NCI-H2029 treated with DMSO at 0.1 percent for 48 hours (cell line): Measurements from ENCODE around the gene NRG2.

ENCODE experiments used
- DNase-seq: peaks from one replicate; lab custom pipeline; 2025; lab: John Stamatoyannopoulos, UW

Gene NRG2

DNA sequence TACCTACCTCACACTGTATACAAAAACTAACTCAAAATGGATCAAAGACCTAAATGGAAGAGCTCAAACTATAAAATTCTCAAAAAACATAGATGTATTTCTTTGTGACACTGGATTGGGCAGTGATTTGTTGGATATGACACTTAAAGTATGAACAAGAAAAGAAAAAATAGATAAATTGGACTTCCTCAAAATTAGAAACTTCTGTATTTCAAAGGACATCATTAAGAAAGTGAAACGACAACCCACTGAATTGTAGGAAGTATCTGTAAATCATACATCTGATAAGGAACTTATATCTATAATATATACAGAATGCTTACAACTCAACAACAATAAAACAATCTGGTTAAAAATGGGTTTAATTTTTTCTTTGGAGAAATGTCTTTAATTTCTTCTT, 96.7 kb downstream of the NRG2 start:
- no peak for DNase-seq

DNA sequence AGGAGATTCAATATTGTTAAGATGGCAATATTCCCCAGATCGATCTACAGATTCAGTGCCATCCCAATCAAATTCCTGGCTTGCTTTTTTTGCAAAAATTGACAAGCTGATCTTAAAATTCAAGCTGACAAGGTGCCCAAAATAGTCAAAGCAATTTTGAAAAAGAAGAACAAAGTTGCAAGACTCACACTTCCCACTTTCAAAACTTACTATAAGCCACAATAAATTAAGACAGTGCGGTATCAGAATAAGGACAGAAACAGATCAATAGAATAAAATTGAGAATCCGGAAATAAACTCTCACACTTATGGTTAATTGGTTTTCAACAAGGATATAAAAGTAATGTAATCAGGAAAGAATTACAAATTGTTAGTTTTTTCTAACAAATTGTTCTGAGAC, 97.1 kb downstream of the NRG2 start:
- no peak for DNase-seq

DNA sequence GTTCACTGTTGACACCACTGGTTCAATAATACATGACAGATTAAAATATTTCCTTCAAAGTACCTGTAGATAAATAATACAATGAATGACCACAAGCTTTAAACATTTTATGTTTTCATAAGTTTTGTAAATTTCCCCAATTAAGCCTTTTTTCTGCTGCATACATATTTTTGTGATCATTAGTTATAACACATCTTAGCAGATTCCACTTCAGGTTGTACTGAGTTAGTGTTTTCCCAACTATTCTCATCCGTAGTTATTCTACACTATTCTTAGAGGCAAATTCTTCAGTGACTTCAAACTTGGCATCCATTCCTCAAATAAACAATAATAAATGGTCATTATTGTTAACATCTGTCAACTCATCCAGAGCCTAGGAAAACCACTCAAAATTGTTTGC, 100.9 kb downstream of the NRG2 start:
- DNase-seq = no peak

DNA sequence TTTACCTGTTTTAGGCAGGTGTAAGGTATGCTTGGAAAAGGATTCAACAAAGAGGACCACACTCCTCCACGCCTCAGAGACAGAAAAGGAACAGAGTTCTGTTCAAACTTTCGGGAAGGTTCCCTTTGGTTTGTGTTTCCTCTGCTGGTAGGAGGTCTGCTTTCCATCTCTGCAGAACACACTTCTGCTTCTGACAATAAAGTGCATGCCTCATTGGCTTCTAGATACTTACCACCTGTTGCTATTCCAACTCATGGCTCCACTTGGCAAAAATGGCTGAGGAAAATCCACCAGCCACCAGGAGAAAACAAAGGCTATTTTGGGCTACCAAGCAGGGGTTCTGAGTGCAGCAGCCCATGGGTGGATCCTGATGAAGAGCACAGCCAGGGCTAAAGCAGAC, 112.7 kb downstream of the NRG2 start:
- no peak for DNase-seq

DNA sequence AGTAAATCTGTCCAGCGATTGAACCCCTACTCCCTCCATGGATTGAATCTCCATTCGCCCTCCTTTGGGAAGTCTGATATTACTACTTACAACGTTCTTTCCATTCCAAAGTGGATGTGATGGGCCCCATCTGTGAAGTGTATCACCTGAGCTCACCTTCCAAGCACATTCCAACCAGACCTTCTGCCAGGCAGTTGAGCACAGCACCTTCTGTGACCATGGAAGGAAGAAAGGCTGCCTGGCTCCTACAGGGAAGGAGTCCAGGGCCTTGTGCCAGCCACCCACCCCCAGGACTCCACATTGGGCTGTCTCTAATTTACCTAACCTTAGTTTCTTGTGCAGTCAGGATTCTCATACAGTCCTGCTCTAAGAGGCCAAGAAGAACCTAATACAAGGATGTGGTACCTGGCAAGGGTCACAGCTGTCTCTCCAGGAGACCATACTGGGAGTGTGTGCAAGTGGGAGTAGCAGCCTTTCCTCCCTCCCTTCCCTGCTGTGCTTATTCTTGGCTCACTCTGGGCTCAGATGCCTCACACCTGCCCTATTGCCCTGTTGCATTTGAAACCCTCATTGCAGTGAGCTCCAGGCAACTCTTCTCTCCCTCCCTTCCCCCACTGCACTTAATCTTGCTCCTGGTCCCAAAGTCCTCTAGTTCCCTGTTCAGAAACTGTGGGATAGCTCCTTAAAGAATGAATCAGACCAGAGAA, 116.1 kb downstream of the NRG2 start:
- DNase-seq = no peak

DNA sequence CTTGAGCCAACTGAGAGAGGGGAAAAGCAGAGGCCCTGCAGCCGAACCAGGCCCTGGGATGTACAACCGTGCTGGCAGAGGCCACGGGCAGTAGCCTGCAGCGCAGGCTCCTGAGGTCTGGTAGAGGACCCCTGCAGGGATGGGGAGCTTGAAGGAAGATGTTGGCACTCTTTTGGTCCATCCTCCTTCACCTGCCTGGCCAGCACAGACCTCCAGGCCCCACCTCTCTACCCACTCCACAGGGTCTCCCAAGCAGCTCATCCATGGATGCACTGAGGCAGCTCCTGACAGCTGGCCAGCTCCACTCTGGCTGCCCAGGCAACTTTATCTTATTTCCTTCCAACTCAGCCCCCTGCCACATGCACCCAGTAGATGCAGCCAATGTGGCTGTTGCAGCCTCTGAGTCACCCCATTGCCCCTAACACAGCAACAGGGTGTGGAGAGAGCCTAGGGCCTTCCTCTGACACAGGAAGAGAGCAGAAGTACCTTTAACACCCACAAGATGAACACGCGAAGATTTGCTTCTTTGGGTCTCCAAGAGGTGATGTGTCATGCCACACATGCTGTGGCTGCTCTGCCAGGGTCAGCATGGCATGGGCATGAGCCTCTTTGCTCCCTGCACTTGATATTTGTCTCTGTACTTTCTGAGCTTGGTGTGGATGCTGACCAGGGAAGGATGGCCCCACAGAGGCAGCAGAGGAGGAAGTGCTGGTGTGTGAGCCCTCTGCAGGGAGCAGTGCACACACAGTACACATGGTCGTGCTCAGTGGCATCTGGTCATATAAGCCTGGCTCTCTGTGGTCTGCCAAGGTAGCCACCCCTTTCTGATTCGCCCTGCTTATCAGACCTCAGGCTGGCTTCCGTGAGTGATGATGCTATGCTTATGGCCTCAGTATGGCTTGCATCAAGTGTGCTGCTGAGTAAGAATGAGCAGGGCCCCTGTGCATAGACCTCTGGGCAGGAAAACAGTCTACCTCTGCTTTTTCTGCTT, 117.2 kb downstream of the NRG2 start:
- no peak for DNase-seq

DNA sequence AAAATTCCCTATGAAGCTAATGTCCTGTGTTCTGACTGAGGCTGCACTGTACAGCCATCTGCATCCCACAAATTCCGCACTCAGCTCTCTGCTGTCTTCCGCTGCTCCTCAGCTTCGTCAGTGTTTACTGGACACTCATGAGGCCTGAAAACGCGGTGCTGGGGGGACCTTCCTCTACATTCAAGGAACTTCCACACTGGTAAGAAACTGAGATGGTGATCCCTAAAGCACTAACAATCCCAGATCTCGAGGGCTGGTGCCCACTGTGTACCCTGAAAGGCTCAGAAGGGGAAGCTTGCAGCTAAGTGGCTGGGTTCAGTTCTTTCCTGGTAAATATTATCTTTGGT, 117.9 kb downstream of the NRG2 start:
- no peak for DNase-seq

DNA sequence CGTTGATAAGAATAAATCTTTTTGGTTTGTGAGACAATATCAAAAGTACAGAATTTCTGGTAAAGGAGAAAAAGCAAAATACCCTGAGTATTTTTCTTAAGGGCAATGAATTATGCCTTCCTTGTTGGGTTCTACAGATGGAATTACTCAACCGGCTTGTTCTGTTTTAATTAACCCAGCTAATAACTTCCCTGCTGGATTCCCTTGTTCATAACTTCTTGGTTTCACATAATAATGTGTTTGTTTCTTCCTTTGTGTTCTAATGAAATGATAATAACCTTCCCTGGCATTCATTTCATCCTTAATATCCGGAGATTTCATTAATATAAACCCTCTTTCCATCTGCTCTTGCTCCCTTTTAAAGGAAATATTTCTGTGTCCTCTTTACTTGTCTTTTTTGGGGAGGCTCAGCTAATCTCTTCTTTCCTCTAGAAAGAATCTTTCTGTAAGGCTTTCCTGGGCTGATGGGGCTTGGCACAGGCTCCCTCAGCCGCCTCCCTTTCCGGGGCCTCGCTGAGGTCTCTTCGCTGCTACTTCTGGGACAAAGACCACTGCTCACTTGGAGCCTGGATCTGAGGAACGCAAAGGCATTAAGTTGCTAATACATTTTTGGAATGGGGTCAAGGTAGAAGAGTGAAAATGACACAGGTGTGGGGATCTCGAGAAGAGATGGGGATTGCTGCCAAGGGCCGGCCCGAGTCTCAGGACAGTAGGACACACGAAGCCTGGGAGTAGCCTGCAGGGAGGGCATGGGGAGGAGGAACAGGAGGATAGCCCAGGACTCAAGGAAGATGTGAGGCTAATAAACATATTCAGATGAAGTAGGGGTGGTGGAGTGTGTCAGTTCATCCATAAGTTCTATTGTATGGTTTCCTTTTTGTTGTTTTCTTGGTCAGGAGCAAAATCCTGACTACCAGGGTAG, 118.5 kb downstream of the NRG2 start:
- no peak for DNase-seq

DNA sequence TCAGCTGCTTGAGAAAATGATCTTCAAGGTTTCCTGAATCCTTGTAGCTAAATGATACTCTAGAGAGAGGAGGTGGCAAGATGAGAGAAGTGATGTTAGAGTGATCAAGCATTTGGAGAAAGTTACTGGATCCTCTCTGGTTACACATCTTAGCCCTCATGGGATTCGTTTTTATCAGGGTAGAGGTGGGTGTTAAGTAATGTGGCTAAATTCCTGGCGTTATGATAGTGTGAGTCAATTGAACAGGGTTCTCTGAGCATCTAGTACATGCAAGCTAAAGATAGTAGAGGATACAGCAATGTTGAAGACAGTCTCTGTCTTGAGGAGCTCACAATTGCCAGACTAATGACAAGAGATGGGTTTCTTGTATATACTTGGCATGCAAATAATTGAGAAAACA, 123.8 kb downstream of the NRG2 start:
- no peak for DNase-seq

DNA sequence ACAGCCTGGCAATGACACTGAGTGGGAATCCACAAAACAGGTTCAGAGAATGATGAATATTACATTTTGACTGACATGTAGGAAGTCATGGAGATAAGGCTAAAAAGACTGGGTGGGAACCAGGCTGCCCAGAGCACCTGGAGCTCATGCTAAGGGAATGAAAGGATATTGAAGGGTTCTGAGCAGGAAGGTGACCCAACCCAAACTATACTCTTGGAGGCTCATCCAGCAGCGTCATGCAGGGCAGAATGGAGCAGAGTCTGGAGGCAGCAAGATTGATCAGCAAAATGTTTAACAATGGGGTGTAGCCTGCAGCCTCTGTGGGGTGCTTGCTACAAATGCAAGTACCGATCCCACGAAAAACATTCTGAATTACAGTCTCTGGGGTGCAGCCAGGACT, 127.3 kb downstream of the NRG2 start:
- DNase-seq = no peak

DNA sequence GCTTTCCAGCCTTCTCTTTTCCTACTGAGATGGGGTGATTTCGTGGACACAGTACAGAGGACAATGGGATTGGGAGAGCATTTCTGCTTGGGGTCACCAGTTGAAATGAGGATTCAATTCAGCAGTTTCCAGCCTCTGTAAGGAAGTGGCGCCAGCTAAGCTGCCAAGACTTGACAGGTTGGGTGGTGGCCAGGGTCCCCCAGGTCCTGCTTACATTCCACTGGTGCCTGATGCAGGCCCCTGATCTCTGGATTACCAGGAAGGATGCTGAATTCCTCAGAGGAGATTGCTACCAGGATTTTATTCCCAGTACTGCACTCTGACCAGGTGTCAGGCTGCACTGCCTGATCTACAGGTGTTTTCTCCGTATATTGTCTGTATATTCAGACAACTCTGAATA, 127.8 kb downstream of the NRG2 start:
- no peak for DNase-seq

DNA sequence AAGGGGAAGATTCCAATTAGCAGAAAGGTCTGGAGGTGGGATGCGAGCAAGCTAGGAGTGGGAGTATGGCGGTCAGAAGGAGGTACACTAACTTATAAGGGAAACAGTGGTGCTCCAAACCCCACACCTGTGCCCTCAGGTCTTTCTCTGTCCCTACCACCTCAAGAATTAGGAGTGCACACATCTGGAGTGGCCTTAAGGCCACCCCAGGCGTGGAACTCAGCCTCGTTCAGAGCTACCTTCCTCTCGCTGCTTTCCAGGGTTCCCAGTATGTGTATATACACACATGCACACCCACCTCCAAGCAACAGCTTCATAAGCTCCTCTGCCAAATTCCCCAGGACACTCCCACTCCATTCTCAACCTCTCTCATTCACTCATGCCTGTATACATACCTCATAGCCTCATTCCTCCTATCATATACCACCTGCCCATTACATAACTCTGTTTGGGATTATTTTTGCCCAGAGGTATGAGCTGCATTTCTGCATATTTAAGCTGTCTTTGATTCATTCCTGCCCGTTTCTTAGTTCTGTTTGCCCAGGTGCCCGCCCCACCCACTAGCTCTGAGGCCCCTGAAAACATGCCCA, 128.8 kb downstream of the NRG2 start:
- DNase-seq = no peak

DNA sequence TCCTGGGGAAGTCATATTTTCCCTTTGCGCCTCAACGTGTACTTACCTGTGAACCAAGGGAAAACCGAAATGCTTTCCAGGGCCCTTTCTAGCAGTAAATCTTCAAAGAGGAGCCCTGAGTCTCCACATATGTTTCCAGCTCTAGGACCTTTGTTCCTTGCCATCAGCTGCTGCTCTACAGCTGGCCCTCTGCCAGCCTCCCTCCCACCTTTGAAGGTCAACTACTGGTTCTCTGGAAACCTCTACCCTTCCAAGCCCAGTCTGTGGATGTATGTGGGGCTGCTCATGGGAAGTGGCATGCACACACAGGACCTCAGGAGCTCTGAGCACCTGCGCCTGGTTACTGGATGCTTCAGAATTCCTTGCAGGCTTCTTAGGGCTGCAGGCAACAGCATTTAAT, 130.3 kb downstream of the NRG2 start:
- no peak for DNase-seq

DNA sequence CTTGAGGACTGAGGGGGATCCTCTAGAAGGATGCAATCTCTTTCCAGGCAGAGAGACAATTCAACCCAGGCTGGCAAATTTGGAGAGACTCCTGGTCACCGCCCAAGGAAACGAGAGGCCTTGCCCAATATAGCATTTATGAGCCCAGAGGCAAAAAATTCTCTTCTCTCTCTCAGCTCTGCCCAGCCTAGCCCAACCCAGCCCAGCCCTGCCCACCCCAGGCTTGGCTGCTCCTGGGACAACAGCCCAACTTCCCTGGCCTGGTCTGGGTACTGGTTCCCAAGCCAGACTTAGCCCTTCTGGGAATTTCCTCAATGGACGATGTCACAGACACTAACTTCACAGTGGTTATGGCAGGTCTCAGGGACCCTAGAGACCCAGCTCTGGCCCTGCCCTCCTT, 130.9 kb downstream of the NRG2 start:
- no peak for DNase-seq

DNA sequence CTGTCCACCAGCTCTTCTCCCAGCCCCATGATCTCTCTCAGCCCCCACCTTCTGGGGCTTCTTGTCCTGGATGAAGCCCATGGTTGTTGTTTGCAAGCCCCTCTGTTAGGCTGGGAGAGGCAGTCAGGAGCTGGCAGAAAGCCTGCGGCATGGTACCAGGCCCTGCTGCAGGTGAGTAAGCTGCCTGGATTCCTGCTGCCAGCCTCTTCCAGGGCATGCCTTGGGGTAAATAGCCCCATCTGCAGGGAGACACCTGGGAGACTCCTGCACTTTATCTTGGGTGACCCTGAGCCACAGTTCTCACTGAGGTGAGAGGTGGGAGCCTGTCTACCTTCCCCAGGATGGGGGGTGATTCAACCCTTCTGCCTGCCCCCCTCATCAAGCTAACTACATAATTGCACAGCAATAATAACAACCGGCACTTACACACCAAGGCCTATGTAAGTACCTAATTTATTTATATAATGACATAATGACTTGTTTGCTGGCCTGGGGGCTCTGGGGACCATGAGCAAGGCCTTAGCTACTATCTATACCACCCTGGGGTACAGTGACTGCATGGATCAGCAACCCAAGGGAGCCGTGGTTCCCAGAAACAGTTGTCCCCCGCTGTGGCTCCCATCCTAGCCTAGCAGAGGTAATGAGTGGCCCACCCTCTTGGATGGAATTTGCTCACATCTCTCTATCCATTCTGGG, 131.5 kb downstream of the NRG2 start:
- DNase-seq = no peak

DNA sequence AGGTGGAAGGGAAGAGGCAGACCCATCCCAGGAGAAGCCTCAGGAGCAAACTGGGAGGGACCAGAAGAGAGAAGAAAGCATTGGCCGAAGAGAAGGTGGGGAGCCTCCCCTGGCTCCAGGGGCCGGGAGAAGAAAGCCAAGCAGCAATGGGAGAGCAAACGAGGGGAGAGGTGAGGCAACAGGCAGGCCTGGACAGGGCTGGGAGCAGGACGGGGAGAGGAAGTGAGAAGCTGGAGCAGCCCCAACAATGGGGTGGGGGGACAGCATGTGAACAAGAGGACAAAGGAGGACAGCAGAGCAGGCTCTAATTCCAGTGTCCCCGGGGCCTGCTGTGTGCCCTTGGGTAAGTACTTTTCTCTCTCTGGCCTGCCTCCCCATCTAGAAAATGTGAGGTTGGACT, 132.2 kb downstream of the NRG2 start:
- no peak for DNase-seq

DNA sequence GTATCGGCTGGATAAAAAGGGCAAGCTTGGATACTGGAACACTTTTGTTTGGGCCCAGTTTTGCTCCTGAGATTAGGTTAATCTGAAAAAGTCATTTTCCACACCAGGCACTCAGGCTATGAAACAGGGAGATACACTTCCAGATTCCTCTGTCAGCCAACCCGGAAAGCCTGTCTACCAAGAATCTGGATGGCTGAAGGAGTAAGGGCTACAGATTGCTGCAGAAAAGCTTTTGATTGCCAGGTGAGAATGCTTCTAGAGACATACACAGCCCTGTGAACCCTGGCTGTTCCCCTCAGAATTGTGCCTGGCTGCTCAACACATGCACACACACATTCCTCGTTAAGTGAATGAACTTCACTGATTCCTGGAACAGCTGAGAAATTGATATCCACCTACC, 133.1 kb downstream of the NRG2 start:
- no peak for DNase-seq

DNA sequence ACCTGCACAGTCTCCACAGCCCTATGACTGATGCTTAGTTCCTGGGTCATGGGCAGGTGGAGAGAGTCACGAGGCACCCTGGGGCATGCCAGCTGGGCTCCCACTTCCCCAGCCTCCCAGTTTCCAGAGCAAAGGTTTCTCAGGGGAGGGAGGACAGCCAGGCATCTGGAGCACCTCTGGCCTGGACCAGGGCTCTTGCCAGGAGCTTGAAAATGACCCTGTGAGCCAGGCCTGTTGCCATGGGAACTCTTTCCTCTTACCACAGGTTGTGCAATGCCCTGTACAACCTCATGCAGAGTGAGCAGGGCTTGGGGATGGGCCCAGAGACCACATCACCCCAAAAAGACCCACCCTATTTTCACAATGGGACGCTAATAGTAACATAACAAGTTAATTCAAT, 134.3 kb downstream of the NRG2 start:
- no peak for DNase-seq

DNA sequence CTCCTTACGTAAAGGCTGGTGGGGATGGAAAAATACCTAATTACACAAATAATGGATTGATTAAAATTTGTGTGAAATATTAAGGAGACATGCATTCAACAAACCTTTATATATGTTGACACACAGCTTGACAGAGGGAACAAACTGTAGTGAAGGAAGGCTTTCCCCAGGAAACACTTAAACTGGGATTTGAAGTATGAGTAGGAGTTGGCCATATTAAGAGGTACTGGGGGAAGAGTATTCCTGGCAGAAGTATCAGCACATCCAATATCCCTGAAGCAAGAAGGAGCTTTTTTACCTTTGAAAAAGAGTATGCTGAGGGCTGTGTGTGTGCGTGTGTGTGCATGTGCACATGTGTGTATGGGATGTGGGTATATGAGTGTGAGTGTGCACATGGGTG, 136.4 kb downstream of the NRG2 start:
- DNase-seq = no peak

DNA sequence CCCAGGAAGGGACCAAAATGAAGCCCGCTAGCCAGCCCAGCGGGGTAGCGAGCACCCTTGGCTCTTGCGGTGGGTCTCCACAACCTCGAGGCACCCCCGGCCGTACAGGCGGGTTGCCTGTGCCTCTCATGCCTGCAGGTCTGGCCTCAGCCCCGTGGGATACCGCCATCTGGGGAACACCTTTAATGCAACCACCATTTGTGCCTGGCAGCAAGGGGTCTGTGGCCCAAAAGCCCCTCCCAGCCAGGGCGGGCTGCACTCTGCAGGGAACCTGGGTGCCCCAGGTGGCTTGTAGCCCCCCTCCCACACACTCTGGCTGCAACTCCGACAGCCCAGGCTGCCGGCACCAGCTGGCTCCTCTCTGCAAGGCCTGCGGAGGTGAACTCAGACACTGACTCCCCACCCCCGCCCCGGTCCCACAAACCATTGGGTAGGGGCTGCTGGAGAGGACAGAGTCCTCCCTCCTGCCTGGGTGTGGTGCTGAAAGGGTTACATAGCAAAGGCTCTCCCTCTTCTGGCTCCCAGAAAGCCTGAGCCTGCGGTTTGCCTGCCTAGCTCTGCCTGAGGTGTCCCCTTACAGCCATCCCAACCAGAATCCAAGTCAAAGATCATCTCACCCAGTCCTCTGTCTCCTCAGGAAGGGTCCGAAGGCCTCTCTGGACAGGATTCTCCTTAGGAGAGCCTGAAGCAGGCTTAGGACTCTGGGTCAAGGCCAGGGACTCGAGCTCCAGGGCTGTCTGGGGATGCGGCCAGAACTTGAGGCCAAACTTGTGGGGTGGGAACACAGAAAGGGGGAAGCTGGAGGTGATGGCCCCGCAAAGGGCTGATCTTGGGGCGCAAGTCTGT, 138.1 kb downstream of the NRG2 start:
- DNase-seq = no peak

DNA sequence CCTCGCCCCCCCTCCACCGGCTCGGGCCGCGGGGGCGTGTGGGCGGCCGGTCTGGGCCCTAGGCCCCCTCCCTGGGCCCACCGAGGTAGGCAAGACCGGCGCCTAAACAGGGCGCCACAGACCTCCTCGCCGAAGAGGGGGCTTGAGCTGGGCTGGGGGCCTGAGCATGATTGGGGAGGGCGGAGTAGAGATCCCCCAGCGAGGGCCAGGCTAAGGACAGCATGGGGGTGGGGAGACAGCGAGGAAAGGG, 138.6 kb downstream of the NRG2 start:
- DNase-seq = no peak
